Neuronal stem cell (in vitro differentiated cells): Measurements from ENCODE around the gene EPHA10.
"Not testable (repeated sequence)": the region's sequence is repeated elsewhere in the genome, so short reads cannot be mapped to it uniquely, and the experiment has no call there.

Source experiments
- DNase-seq: peaks from one replicate; pipeline ENCODE4 v3.0.0-alpha.2; 2013; ENCODE audit warnings: low spot score
- H2AFZ ChIP-seq: one replicate; pipeline ENCODE4 v1.6.1; 2013; ENCODE audit warnings: mild to moderate bottlenecking, low read length, inconsistent platforms
- H2AK5ac ChIP-seq: 2 replicates; pipeline ENCODE4 v1.6.1; 2013; ENCODE audit warnings: low read depth, mild to moderate bottlenecking, inconsistent platforms, low read length, moderate library complexity, mixed read lengths
- H2BK120ac ChIP-seq: 2 replicates; pipeline ENCODE4 v1.6.1; 2013; ENCODE audit warnings: low read depth, mild to moderate bottlenecking, inconsistent platforms, low read length, moderate library complexity, mixed read lengths
- H2BK12ac ChIP-seq: one replicate; pipeline ENCODE4 v1.6.1; 2013; ENCODE audit warnings: low read length, inconsistent platforms
- H2BK15ac ChIP-seq: 2 replicates; pipeline ENCODE4 v1.6.1; 2013; ENCODE audit warnings: mild to moderate bottlenecking, low read length, inconsistent platforms, mixed read lengths
- H2BK5ac ChIP-seq: one replicate; pipeline ENCODE4 v1.6.1; 2013; ENCODE audit warnings: inconsistent platforms, mild to moderate bottlenecking, low read length, moderate library complexity
- H3K14ac ChIP-seq: one replicate; pipeline ENCODE4 v1.6.1; 2013; ENCODE audit warnings: low read length, inconsistent platforms
- H3K18ac ChIP-seq: 2 replicates; pipeline ENCODE4 v1.6.1; 2013; ENCODE audit warnings: low read length, inconsistent platforms
- H3K23ac ChIP-seq: 2 replicates; pipeline ENCODE4 v1.6.1; 2013; ENCODE audit warnings: low read depth, mild to moderate bottlenecking, mixed read lengths, low read length, inconsistent platforms; ENCODE audit not compliant: poor library complexity
- H3K27ac ChIP-seq: replicated peaks from 3 replicates; pipeline ENCODE4 v1.5.1; 2013; ENCODE audit warnings: low read length, inconsistent platforms
- H3K27me3 ChIP-seq, 3 experiments: 2 replicates each; pipeline ENCODE4 v1.6.1; 2013; ENCODE audit warnings: low read length in 3 of 3, mild to moderate bottlenecking in 2 of 3, inconsistent platforms in 1 of 3, low read depth in 1 of 3, mixed read lengths in 1 of 3, moderate library complexity in 1 of 3; ENCODE audit not compliant: control insufficient read depth in 3 of 3, insufficient read depth in 3 of 3
- H3K36me3 ChIP-seq, 2 donors: replicated peaks in 1 of 2; 2 replicates each; pipeline ENCODE4 v1.6.1; 2013; ENCODE audit warnings: low read length in 2 of 2; ENCODE audit not compliant: control insufficient read depth in 2 of 2, insufficient read depth in 2 of 2
- H3K4ac ChIP-seq: 2 replicates; pipeline ENCODE4 v1.6.1; 2013; ENCODE audit warnings: inconsistent platforms, mild to moderate bottlenecking, low read length, moderate library complexity
- H3K4me1 ChIP-seq, 2 donors: 1 replicate in 1 of 2; 2 replicates in 1 of 2; pipeline ENCODE4 v1.6.1; 2013; ENCODE audit warnings: low read length in 2 of 2, low read depth in 1 of 2; ENCODE audit not compliant: control insufficient read depth in 2 of 2, insufficient read depth in 1 of 2
- H3K4me2 ChIP-seq: one replicate; pipeline ENCODE4 v1.6.1; 2013; ENCODE audit warnings: mild to moderate bottlenecking, low read length, inconsistent platforms; ENCODE audit not compliant: insufficient read depth, poor library complexity, severe bottlenecking
- H3K4me3 ChIP-seq, 2 donors: 2 replicates each; pipeline ENCODE4 v1.5.1; 2013; ENCODE audit warnings: low read length in 2 of 2, mild to moderate bottlenecking in 2 of 2, inconsistent platforms in 1 of 2, moderate library complexity in 1 of 2
- H3K79me1 ChIP-seq: one replicate; pipeline ENCODE4 v1.6.1; 2013; ENCODE audit warnings: low read depth, mild to moderate bottlenecking, inconsistent platforms, low read length, moderate library complexity
- H3K9ac ChIP-seq: one replicate; pipeline ENCODE4 v1.6.1; 2013; ENCODE audit warnings: mild to moderate bottlenecking, low read depth, low read length, inconsistent platforms; ENCODE audit not compliant: poor library complexity
- H3K9me3 ChIP-seq, 2 donors: replicated peaks in 1 of 2; 2 replicates each; pipeline versions ENCODE3 to v1.6.1; 2013; ENCODE audit warnings: low read length in 2 of 2, mild to moderate bottlenecking in 2 of 2, inconsistent platforms in 1 of 2, low read depth in 1 of 2, mixed read lengths in 1 of 2, moderate library complexity in 1 of 2; ENCODE audit not compliant: control insufficient read depth in 2 of 2, insufficient read depth in 1 of 2
- H4K8ac ChIP-seq: one replicate; pipeline ENCODE4 v1.6.1; 2013; ENCODE audit warnings: low read depth, mild to moderate bottlenecking, inconsistent platforms, low read length, moderate library complexity
- H4K91ac ChIP-seq: one replicate; pipeline ENCODE4 v1.6.1; 2013; ENCODE audit warnings: low read length, low read depth, mild to moderate bottlenecking, inconsistent platforms; ENCODE audit not compliant: poor library complexity
- WGBS, 2 donors: extraction: QIAGEN DNeasy Blood & Tissue Kit; methylation state at CpG; one replicate each; pipeline ENCODE4 v1.1.7; 2013; ENCODE audit warnings: missing lambda C conversion rate in 2 of 2, mixed read lengths in 1 of 2; ENCODE audit not compliant: insufficient read length in 2 of 2, insufficient replicate concordance in 1 of 2; ENCODE audit errors: extremely low coverage in 2 of 2; 5-methylcytosine and 5-hydroxymethylcytosine counted together

EPHA10 gene

DNA sequence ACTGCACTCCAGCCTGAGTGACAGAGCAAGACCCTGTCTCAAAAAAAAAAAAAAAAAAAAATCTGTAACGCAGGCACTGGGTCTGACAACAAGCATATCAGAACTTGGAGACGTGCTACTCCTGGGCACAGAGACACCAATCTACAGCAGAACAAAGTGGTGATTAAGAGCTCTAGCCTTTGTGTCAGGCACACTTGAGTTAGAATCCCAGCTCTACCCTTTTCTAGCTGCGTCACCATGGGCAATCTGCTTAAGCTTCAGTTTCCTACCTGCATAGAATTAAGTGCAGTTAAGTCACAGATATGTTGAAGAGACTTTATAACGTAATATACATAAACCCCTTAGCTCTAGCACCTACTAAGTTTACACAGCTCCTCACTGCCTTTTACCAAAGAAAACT is 76.0 kb downstream of the EPHA10 start:
- Histone ChIP-seq H2AK5ac (no peak overlapping the region), H3K4me2 (no peak overlapping the region), H3K4me3 (peak overlapping the region in 1 of 2 donors; percentile 83), H2BK15ac (no peak overlapping the region), H3K4ac (no peak overlapping the region), H2BK12ac (no peak overlapping the region), H4K8ac (no peak overlapping the region), H3K23ac (no peak overlapping the region), H3K14ac (no peak overlapping the region), H3K36me3 (peaks cover 16 to 49% of the 10 kb centered on the region in 2 donors), H3K9me3 (no peaks in the 10 kb centered on the region), H2BK120ac (no peak overlapping the region), H2BK5ac (no peak overlapping the region), H3K9ac (no peak overlapping the region), H3K27me3 (no peaks in the 10 kb centered on the region), H3K79me1 (peaks cover 6% of the 10 kb centered on the region), H3K27ac (no peak overlapping the region), H4K91ac (no peak overlapping the region), H2AFZ (no peak overlapping the region), H3K18ac (no peak overlapping the region), H3K4me1 (peaks cover 14 to 15% of the 10 kb centered on the region in 2 donors)
- no CpG with 5 or more reads among the region's 4 CpGs for WGBS, 2 donors
- DNase-seq = no peak

DNA sequence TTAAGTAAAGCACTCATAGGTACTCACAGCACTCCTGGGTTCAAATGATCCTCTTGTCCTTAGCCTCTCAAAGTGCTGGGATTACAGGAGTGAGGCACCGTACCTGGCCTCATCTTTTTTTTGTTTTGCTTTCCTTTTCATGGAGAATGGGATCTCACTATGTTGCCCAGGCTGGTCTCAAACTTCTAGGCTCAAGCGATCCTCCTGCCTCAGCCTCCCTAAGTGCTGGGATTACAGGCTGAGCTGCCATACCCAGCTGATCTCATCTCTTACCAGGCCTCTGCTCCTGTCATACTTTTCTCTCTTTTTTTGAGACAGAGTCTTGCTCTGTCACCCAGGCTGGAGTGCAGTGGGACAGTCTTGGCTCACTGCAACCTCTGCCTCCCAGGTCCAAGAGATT is 77.2 kb downstream of the EPHA10 start:
- not testable (repeated sequence) for H2BK120ac ChIP-seq, H2BK12ac ChIP-seq, H4K91ac ChIP-seq, H3K4ac ChIP-seq, DNase-seq, H3K4me3 ChIP-seq, H2AK5ac ChIP-seq, H2BK5ac ChIP-seq, H2AFZ ChIP-seq, H3K4me2 ChIP-seq, H2BK15ac ChIP-seq, H3K27ac ChIP-seq, H3K9ac ChIP-seq, H3K23ac ChIP-seq, H3K18ac ChIP-seq, H3K14ac ChIP-seq, H3K9me3 ChIP-seq, H3K79me1 ChIP-seq, H4K8ac ChIP-seq, H3K27me3 ChIP-seq
- Histone ChIP-seq H3K36me3 (peaks cover 25 to 57% of the 10 kb centered on the region in 2 donors), H3K4me1 (peaks cover 14% of the 10 kb centered on the region in 2 donors)
- WGBS, 2 donors = no CpG with 5 or more reads among the region's 2 CpGs

DNA sequence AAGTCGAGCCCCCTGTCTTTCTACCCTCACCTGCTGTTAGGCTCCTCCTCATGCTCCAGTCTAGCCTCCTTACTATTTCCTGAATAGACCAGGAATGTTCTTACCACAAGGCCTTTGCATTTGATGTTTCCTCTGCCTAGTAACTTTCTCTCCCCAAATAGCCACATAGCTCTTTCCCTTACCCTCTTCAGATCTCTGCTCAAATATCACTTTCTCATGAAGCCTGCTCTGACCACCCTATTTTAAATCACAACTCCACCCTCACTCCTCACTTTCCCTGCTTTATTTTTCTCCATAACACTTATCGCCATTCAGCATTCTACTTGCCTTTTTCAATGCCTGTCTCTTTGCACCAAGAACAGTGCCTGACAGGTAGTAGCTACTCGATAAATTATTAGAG is 79.2 kb downstream of the EPHA10 start:
- peaks cover 31 to 77% of the 10 kb centered on the region in 2 donors for H3K36me3 ChIP-seq
- peaks cover 4% of the 10 kb centered on the region for H3K79me1 ChIP-seq
- no peak overlapping the region for H2BK5ac ChIP-seq
- H3K27ac ChIP-seq = no peak overlapping the region
- no peak overlapping the region for H2BK12ac ChIP-seq
- H3K18ac ChIP-seq = no peak overlapping the region
- no peak overlapping the region for H3K14ac ChIP-seq
- H3K9ac ChIP-seq = no peak overlapping the region
- WGBS, 2 donors = 100% methylated on average over 1 of the region's 3 CpGs
- H4K91ac ChIP-seq = no peak overlapping the region
- H3K4me2 ChIP-seq = no peak overlapping the region
- no peak for DNase-seq
- H3K4ac ChIP-seq = no peak overlapping the region
- peaks cover 5 to 6% of the 10 kb centered on the region in 2 donors for H3K4me1 ChIP-seq
- H2AK5ac ChIP-seq = no peak overlapping the region
- H2BK120ac ChIP-seq = no peak overlapping the region
- H3K9me3 ChIP-seq = no peaks in the 10 kb centered on the region
- H3K23ac ChIP-seq = no peak overlapping the region
- H3K27me3 ChIP-seq = no peaks in the 10 kb centered on the region
- H4K8ac ChIP-seq = no peak overlapping the region
- no peak overlapping the region for H2BK15ac ChIP-seq
- H3K4me3 ChIP-seq = no peak overlapping the region
- no peak overlapping the region for H2AFZ ChIP-seq

DNA sequence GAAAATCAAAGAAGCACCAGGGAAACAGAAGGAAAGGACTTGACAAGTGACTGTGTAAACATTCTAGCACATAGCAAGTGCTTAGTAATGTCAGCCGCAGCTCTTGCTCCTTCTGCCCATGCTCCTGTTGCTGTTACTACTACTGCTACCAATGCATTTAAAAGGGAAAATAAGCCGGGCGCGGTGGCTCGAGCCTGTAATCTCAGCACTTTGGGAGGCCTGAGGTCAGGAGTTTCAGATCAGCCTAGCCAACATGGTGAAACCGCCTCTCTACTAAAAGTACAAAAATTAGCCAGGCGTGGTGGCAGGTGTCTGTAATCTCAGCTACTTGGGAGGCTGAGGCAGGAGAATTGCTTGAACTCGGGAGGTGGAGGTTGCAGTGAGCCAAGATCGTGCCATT is 80.7 kb downstream of the EPHA10 start:
- peaks cover 31 to 78% of the 10 kb centered on the region in 2 donors for H3K36me3 ChIP-seq
- no CpG with 5 or more reads among the region's 9 CpGs for WGBS, 2 donors

More for the DNA sequence above, 80.7 kb downstream of the EPHA10 start:
- not testable (repeated sequence) for DNase-seq, H3K23ac ChIP-seq, H3K27me3 ChIP-seq, H2AK5ac ChIP-seq, H2BK12ac ChIP-seq, H2BK5ac ChIP-seq, H4K91ac ChIP-seq, H2BK15ac ChIP-seq, H3K4me1 ChIP-seq, H3K4me2 ChIP-seq, H3K18ac ChIP-seq, H4K8ac ChIP-seq, H3K9ac ChIP-seq, H3K14ac ChIP-seq, H3K4me3 ChIP-seq, H3K4ac ChIP-seq, H3K27ac ChIP-seq, H3K79me1 ChIP-seq, H2AFZ ChIP-seq, H3K9me3 ChIP-seq, H2BK120ac ChIP-seq
